ENCODE measurements around the gene CACNA1C.

Gene CACNA1C

GRCh38 chr12:2194571-2194970, 141.8 kb downstream of the CACNA1C start:
- H3K36me3 ChIP-seq = no peaks in the 10 kb centered on the region
- no peak for TF ChIP-seq Cebpa-rat (IDR thresholded peaks at IDR 0.05)
- H4K20me1 ChIP-seq = no peaks in the 10 kb centered on the region
- no peaks in the 10 kb centered on the region for H3K27me3 ChIP-seq
- no peak overlapping the region for H3K4me3 ChIP-seq
- H3K27ac ChIP-seq = no peak overlapping the region
- H3K9ac ChIP-seq = no peak overlapping the region
- no peaks in the 10 kb centered on the region for H3K9me3 ChIP-seq (replicated peaks in 1 of 11)
- H3K4me1 ChIP-seq = peaks cover 0 to 8% (median 0%) of the 10 kb centered on the region in 10 experiments; a peak in 5 of 20 replicates
- H3K4me2 ChIP-seq = no peak overlapping the region

GRCh38 chr12:2195085-2195484, 142.3 kb downstream of the CACNA1C start:
- Histone ChIP-seq H3K27me3 (no peaks in the 10 kb centered on the region), H3K9ac (no peak overlapping the region), H3K36me3 (no peaks in the 10 kb centered on the region)

DNA sequence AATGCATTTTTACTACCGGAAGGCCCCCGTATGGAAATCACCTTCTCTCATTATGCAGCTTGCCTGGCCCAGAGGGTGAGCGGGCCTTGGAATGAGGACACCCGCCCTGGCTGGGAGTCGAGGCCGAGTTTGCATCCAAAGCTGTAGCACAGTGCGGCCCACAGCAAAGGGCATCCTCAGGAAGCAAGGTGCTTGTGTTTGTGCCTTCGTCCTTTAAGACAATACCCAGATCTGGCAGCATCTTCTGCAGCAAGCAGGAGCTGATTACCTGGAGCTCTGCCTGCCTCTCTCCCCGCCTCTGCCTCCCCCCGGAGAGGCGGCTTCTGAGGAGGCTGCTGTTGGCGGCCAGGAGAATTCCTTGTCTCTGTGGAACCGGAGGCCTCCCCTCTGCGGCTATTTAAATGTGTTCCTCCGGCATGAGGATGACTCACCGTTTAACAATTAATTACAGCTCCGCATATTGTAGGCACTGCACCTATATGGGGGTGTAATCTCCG, 145.3 kb downstream of the CACNA1C start:
- TF ChIP-seq Cebpa-rat (IDR thresholded peaks at IDR 0.05) = no peak
- Histone ChIP-seq H3K9ac (no peak overlapping the region), H3K36me3 (no peaks in the 10 kb centered on the region), H3K4me3 (no peak overlapping the region), H3K27ac (no peak overlapping the region), H4K20me1 (no peaks in the 10 kb centered on the region), H3K4me1 (peaks cover 0 to 8% (median 0%) of the 10 kb centered on the region in 10 experiments; a peak in 5 of 20 replicates), H3K27me3 (no peaks in the 10 kb centered on the region), H3K9me3 (replicated peaks in 1 of 11) (peaks cover under 1 to 7% (median 5%) of the 10 kb centered on the region in 11 experiments; a peak in 14 of 22 replicates), H3K4me2 (no peak overlapping the region)

More at GRCh38 chr12:2195085-2195484, 142.3 kb downstream of the CACNA1C start:
- H3K27ac ChIP-seq = no peak overlapping the region
- peaks cover 0 to 8% (median 0%) of the 10 kb centered on the region in 10 experiments; a peak in 5 of 20 replicates for H3K4me1 ChIP-seq
- H3K4me3 ChIP-seq = no peak overlapping the region
- H4K20me1 ChIP-seq = no peaks in the 10 kb centered on the region
- H3K9me3 ChIP-seq (replicated peaks in 1 of 11) = no peaks in the 10 kb centered on the region
- TF ChIP-seq Cebpa-rat (IDR thresholded peaks at IDR 0.05) = no peak
- no peak overlapping the region for H3K4me2 ChIP-seq

DNA sequence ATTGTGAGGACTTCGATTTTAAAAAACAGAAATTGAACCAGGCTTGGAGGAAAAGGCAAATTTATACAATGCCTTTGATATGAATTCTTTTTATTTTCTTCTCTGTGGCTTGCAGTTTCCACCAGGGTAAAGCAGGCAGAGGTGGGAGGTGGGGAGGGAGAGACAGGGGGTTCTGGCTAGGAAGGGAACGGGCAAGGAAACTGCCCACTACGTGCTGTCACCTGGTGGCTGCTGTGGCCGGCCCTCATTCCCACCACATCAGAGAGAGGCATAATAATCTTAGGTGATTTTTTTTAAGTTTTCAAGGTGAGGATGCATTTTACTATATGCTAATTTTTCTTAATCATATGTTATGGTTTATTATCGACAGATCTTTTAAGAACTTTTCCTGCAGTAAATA, 145.8 kb downstream of the CACNA1C start:
- H4K20me1 ChIP-seq = no peaks in the 10 kb centered on the region
- H3K36me3 ChIP-seq = no peaks in the 10 kb centered on the region
- H3K27me3 ChIP-seq = no peaks in the 10 kb centered on the region
- no peak for TF ChIP-seq Cebpa-rat (IDR thresholded peaks at IDR 0.05)
- H3K27ac ChIP-seq = no peak overlapping the region
- H3K9me3 ChIP-seq (replicated peaks in 1 of 11) = peaks cover 5 to 12% (median 10%) of the 10 kb centered on the region in 11 experiments; a peak in 21 of 22 replicates
- no peak overlapping the region for H3K4me3 ChIP-seq
- no peak overlapping the region for H3K9ac ChIP-seq
- no peak overlapping the region for H3K4me2 ChIP-seq
- H3K4me1 ChIP-seq = peaks cover 0 to 6% (median 0%) of the 10 kb centered on the region in 10 experiments; a peak in 5 of 20 replicates

DNA sequence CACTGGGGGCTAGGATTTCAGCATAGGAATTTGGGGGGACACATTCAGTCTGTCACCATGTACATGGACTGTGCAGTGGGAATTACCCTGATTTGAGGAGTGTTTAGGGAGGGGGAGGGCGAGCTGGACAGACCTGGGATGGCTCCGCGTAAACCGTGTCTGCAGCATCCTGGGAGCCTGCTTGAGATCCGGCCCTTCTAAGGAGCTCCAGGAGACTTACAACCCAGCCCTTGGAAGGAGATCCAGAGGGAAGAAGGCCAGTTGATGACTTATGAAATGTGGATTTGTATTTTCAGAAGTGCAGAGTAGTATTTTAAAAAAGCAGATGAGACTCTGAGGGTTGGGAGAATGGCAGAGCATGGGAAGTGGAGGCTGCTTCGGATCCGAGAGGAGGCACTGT, 153.2 kb downstream of the CACNA1C start:
- Histone ChIP-seq H3K9me3 (replicated peaks in 1 of 11) (peaks cover 9 to 16% (median 13%) of the 10 kb centered on the region in 11 experiments; a peak in 21 of 22 replicates), H3K4me2 (no peak overlapping the region), H3K4me3 (no peak overlapping the region), H3K27me3 (no peaks in the 10 kb centered on the region), H3K4me1 (peaks cover 0 to 17% (median 9%) of the 10 kb centered on the region in 10 experiments; a peak in 10 of 20 replicates), H3K27ac (no peak overlapping the region), H3K36me3 (no peaks in the 10 kb centered on the region), H4K20me1 (no peaks in the 10 kb centered on the region), H3K9ac (no peak overlapping the region)
- no peak for TF ChIP-seq Cebpa-rat (IDR thresholded peaks at IDR 0.05)

GRCh38 chr12:2208837-2209635, 156.2 kb downstream of the CACNA1C start:
- Histone ChIP-seq H3K36me3 (no peaks in the 10 kb centered on the region), H3K27ac (no peak overlapping the region), H3K4me2 (peak overlapping the region in 5 of 11 experiments; percentile 37 to 67 (median 49); a peak in 5 of 22 replicates), H4K20me1 (no peaks in the 10 kb centered on the region), H3K27me3 (no peaks in the 10 kb centered on the region), H3K4me1 (peaks cover 0 to 18% (median 9%) of the 10 kb centered on the region in 10 experiments; a peak in 11 of 20 replicates), H3K9me3 (replicated peaks in 1 of 11) (no peaks in the 10 kb centered on the region; a peak in 1 of 22 replicates), H3K9ac (no peak overlapping the region), H3K4me3 (no peak overlapping the region)
- TF ChIP-seq Cebpa-rat (IDR thresholded peaks at IDR 0.05) = no peak

DNA sequence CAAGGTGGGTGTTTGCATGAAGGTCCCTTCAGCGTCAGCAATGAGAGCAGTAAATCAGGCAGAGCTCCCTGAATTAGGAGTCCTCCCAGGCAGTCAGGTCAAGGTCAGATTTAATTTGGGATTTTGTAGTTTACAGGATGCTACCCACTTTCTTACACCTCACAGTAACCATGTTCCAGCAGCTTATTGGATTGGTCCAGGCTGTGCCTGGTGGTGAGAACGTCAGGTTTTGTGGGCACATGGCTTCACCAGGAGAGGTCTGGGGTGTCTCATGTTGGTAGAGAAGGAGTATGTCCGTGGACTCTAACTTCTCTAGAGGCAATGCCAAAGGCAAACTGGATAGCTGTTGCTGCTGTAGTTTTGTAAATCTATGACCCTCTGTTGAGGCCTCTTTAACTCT, 158.3 kb downstream of the CACNA1C start:
- no peak overlapping the region for H3K27ac ChIP-seq
- peaks cover 0 to 27% (median 15%) of the 10 kb centered on the region in 10 experiments; a peak in 15 of 20 replicates for H3K4me1 ChIP-seq
- H3K9ac ChIP-seq = no peak overlapping the region
- no peak overlapping the region for H3K4me2 ChIP-seq
- H3K9me3 ChIP-seq (replicated peaks in 1 of 11) = no peaks in the 10 kb centered on the region
- no peak overlapping the region for H3K4me3 ChIP-seq
- no peaks in the 10 kb centered on the region for H3K27me3 ChIP-seq
- no peaks in the 10 kb centered on the region for H3K36me3 ChIP-seq
- H4K20me1 ChIP-seq = no peaks in the 10 kb centered on the region
- TF ChIP-seq Cebpa-rat (IDR thresholded peaks at IDR 0.05) = no peak

DNA sequence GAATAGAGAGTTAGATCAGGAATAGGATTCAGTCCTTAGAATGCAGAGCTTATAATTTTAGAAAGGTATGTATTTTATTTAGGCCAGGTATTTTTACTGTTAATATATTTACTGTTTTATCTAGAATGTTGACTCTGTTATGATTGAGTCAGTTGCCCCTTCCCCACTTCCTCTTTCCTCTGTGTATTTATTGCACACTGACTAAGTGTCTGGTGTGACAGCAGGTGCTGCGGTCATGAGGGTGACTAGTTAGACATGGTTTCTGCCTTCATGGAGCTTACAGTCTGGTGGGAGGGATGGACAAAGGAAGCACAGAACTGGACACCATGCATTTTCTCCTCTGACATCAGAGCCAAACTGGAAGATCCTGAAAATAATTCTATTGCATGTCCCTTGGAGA, 159.8 kb downstream of the CACNA1C start:
- Histone ChIP-seq H3K27ac (no peak overlapping the region), H3K9ac (no peak overlapping the region), H3K9me3 (replicated peaks in 1 of 11) (no peaks in the 10 kb centered on the region), H3K27me3 (no peaks in the 10 kb centered on the region), H4K20me1 (no peaks in the 10 kb centered on the region), H3K4me2 (no peak overlapping the region), H3K4me1 (peaks cover 0 to 28% (median 15%) of the 10 kb centered on the region in 10 experiments; a peak in 15 of 20 replicates), H3K4me3 (no peak overlapping the region), H3K36me3 (no peaks in the 10 kb centered on the region)
- no peak for TF ChIP-seq Cebpa-rat (IDR thresholded peaks at IDR 0.05)

- no peak overlapping the region for H3K9ac ChIP-seq
- H3K4me2 ChIP-seq = no peak overlapping the region
- no peak for TF ChIP-seq Cebpa-rat (IDR thresholded peaks at IDR 0.05)
- H3K27me3 ChIP-seq = no peaks in the 10 kb centered on the region
- H3K4me3 ChIP-seq = no peak overlapping the region
- H3K9me3 ChIP-seq (replicated peaks in 1 of 11) = no peaks in the 10 kb centered on the region
- H3K27ac ChIP-seq = no peak overlapping the region
- H3K36me3 ChIP-seq = no peaks in the 10 kb centered on the region
- peaks cover 0 to 28% (median 15%) of the 10 kb centered on the region in 10 experiments; a peak in 15 of 20 replicates for H3K4me1 ChIP-seq
- H4K20me1 ChIP-seq = no peaks in the 10 kb centered on the region
These were observed 160.4 kb downstream of the CACNA1C start for GRCh38 chr12:2212971-2213869.
